ENCODE measurements around the gene DNAH11. TPM values are rescaled to one million over a fixed set of nuclear protein-coding genes. Genes with fewer than 3 reads are reported as not detected.

Gene DNAH11
- total RNA-seq, 4 donors from 2014 or later = 0.10 to 0.62 (median 0.23) TPM

- intact Hi-C loops (cut with DNase I; ENCODE audit: low total_unique reads) (no loop called here), in situ Hi-C loops (cut with MboI; ENCODE audit: low sequenced_read_pairs in 4 of 4) (no loop called here)
- peaks cover 13 to 30% (median 17%) of the 10 kb centered on the region in 3 donors for H3K27me3 ChIP-seq
- no peaks in the 10 kb centered on the region for H3K9me3 ChIP-seq
- TF ChIP-seq POLR2A (IDR thresholded peaks at IDR 0.05) (no peak), CTCF (IDR thresholded peaks at IDR 0.05 in 4 of 5, conservative IDR thresholded peaks at IDR 0.05 in 1 of 5) (no peak)
- no peak overlapping the region for H3K27ac ChIP-seq
- peaks cover 0 to 9% of the 10 kb centered on the region in 2 donors for H3K4me1 ChIP-seq
- DNase-seq (no peak), ATAC-seq (no peak)
- H3K36me3 ChIP-seq = no peaks in the 10 kb centered on the region
- H3K4me3 ChIP-seq = no peak overlapping the region
These were observed 3.8 kb upstream of the DNAH11 start for GRCh38 chr7:21538936-21539495.

GRCh38 chr7:21543528-21544302, 876 bp downstream of the DNAH11 start:
- Histone ChIP-seq H3K4me1 (peaks cover 0 to 9% of the 10 kb centered on the region in 2 donors), H3K4me3 (peak overlapping the region; percentile 49 to 65 (median 57)), H3K36me3 (no peaks in the 10 kb centered on the region), H3K9me3 (no peaks in the 10 kb centered on the region), H3K27me3 (peaks cover 19 to 42% (median 29%) of the 10 kb centered on the region in 3 donors), H3K27ac (no peak overlapping the region)
- DNase-seq (no peak), ATAC-seq (no peak)
- intact Hi-C loops (cut with DNase I; ENCODE audit: low total_unique reads) (no loop called here), in situ Hi-C loops (cut with MboI; ENCODE audit: low sequenced_read_pairs in 4 of 4) (no loop called here)
- TF ChIP-seq CTCF (IDR thresholded peaks at IDR 0.05 in 4 of 5, conservative IDR thresholded peaks at IDR 0.05 in 1 of 5) (no peak), POLR2A (IDR thresholded peaks at IDR 0.05) (no peak)

- intact Hi-C loops (cut with DNase I; ENCODE audit: low total_unique reads) = no loop called here
- Histone ChIP-seq H3K4me3 (peak overlapping the region in 2 of 4 donors; percentile 60 to 65), H3K36me3 (no peaks in the 10 kb centered on the region), H3K4me1 (peaks cover 0 to 9% of the 10 kb centered on the region in 2 donors), H3K9me3 (no peaks in the 10 kb centered on the region), H3K27me3 (peaks cover 19 to 42% (median 29%) of the 10 kb centered on the region in 3 donors), H3K27ac (no peak overlapping the region)
- TF ChIP-seq CTCF (IDR thresholded peaks at IDR 0.05 in 4 of 5, conservative IDR thresholded peaks at IDR 0.05 in 1 of 5) (no peak), POLR2A (IDR thresholded peaks at IDR 0.05) (no peak)
- DNase-seq = no peak
- in situ Hi-C loops (cut with MboI; ENCODE audit: low sequenced_read_pairs in 4 of 4) = no loop called here
- no peak for ATAC-seq
These were observed 1.4 kb downstream of the DNAH11 start for GRCh38 chr7:21544303-21544656.

- DNase-seq (no peak), ATAC-seq (no peak)
- H3K27ac ChIP-seq = no peak overlapping the region
- TF ChIP-seq CTCF (IDR thresholded peaks at IDR 0.05 in 4 of 5, conservative IDR thresholded peaks at IDR 0.05 in 1 of 5) (no peak), POLR2A (IDR thresholded peaks at IDR 0.05) (no peak)
- peak overlapping the region in 1 of 4 donors; percentile 65 for H3K4me3 ChIP-seq
- intact Hi-C loops (cut with DNase I; ENCODE audit: low total_unique reads) (no loop called here), in situ Hi-C loops (cut with MboI; ENCODE audit: low sequenced_read_pairs in 4 of 4) (no loop called here)
- no peaks in the 10 kb centered on the region for H3K9me3 ChIP-seq
- H3K4me1 ChIP-seq = peaks cover 0 to 9% of the 10 kb centered on the region in 2 donors
- H3K36me3 ChIP-seq = no peaks in the 10 kb centered on the region
- H3K27me3 ChIP-seq = peaks cover 19 to 39% (median 29%) of the 10 kb centered on the region in 3 donors
These were observed 1.9 kb downstream of the DNAH11 start for GRCh38 chr7:21544715-21545114.
